WTC11 (cell line): ENCODE results near the gene GPR3. TPM values are rescaled to one million over a fixed set of nuclear protein-coding genes. Genes with fewer than 3 reads are reported as not detected.
A peak's percentile ranks its signal among the peaks of the same experiment; 100 is the strongest.

ENCODE experiments used
- ATAC-seq: fragments of 200-7000 bp; cut with Tn5 transposase; 2 replicates; pipeline ENCODE4 v1.10.0; 2021; ENCODE audit warnings: mild to moderate bottlenecking, moderate library complexity
- CTCF ChIA-PET: fragments of 300-600 bp; sonication (Branson Sonifier 250); formaldehyde crosslinking; loops from one replicate; lab custom pipeline; 2021; ENCODE audit warnings: antibody characterized with exemption; lab: Charles Lee
- POLR2A ChIA-PET: fragments of 350-600 bp; sonication (Branson Sonifier 250); formaldehyde crosslinking; loops from one replicate; lab custom pipeline; 2021; ENCODE audit warnings: antibody characterized with exemption; lab: Charles Lee
- DNase-seq: peaks from one replicate; pipeline ENCODE4 v3.0.0; 2021; ENCODE audit warnings: low spot score
- H3K27ac Mint-ChIP-seq: 2 replicates; pipeline ENCODE4 v1.8.0; 2021; ENCODE audit warnings: mixed read lengths
- H3K27me3 Mint-ChIP-seq: 2 replicates; pipeline ENCODE4 v1.8.0; 2021; ENCODE audit warnings: low read depth, mild to moderate bottlenecking, moderate library complexity, mixed read lengths
- H3K36me3 Mint-ChIP-seq: 2 replicates; pipeline ENCODE4 v1.8.0; 2021; ENCODE audit warnings: mixed read lengths
- H3K4me1 Mint-ChIP-seq: 2 replicates; pipeline ENCODE4 v1.8.0; 2022; ENCODE audit warnings: mixed read lengths
- H3K4me3 Mint-ChIP-seq: 2 replicates; pipeline ENCODE4 v1.8.0; 2021; ENCODE audit warnings: mild to moderate bottlenecking, moderate library complexity, mixed read lengths
- H3K9me3 Mint-ChIP-seq: 2 replicates; pipeline ENCODE4 v1.8.0; 2021; ENCODE audit warnings: mixed read lengths
- CBFB ChIP-seq: sonication (generic); formaldehyde crosslinking; IDR thresholded peaks from 2 replicates; pipeline ENCODE4 v1.8.1; 2022; ENCODE audit warnings: mild to moderate bottlenecking, low read depth, missing genetic modification reagents
- CREM ChIP-seq: sonication (generic); formaldehyde crosslinking; IDR thresholded peaks from 2 replicates; pipeline ENCODE4 v1.8.1; 2022; ENCODE audit warnings: mild to moderate bottlenecking, missing genetic modification reagents, moderate library complexity
- CTCF ChIP-seq: fragments of 200-600 bp; IDR thresholded peaks from 2 replicates; pipeline ENCODE4 v1.8.0; 2022; ENCODE audit warnings: antibody characterized with exemption
- ETV6 ChIP-seq: sonication (generic); formaldehyde crosslinking; IDR thresholded peaks from 2 replicates; pipeline ENCODE4 v1.8.1; 2022; ENCODE audit warnings: mild to moderate bottlenecking, missing genetic modification reagents
- FOXP1 ChIP-seq: sonication (generic); formaldehyde crosslinking; IDR thresholded peaks from 2 replicates; pipeline ENCODE4 v1.8.0; 2022; ENCODE audit warnings: missing genetic modification reagents, mild to moderate bottlenecking, moderate library complexity, borderline replicate concordance
- FOXP4 ChIP-seq: sonication (generic); formaldehyde crosslinking; IDR thresholded peaks from 2 replicates; pipeline ENCODE4 v1.8.0; 2022; ENCODE audit warnings: mild to moderate bottlenecking, missing genetic modification reagents
- IRF1 ChIP-seq: sonication (generic); formaldehyde crosslinking; IDR thresholded peaks from 2 replicates; pipeline ENCODE4 v1.8.0; 2023; ENCODE audit warnings: missing genetic modification reagents
- JAZF1 ChIP-seq: fragments of 250-450 bp; sonication (Bioruptor Pico); IDR thresholded peaks from 2 replicates; pipeline ENCODE4 v1.9.0; 2021; ENCODE audit warnings: moderate library complexity, mild to moderate bottlenecking, inconsistent platforms
- JUN ChIP-seq: sonication (generic); formaldehyde crosslinking; IDR thresholded peaks from 2 replicates; pipeline ENCODE4 v1.8.0; 2023; ENCODE audit warnings: mild to moderate bottlenecking, missing genetic modification reagents
- MLX ChIP-seq: sonication (generic); formaldehyde crosslinking; IDR thresholded peaks from 2 replicates; pipeline ENCODE4 v1.8.1; 2023; ENCODE audit warnings: mild to moderate bottlenecking, missing genetic modification reagents, moderate library complexity
- MXD4 ChIP-seq: fragments of 250-450 bp; sonication (Bioruptor Pico); IDR thresholded peaks from 2 replicates; pipeline ENCODE4 v1.8.0; 2021; ENCODE audit warnings: mild to moderate bottlenecking, moderate library complexity, borderline replicate concordance
- NFE2L1 ChIP-seq: sonication (generic); formaldehyde crosslinking; IDR thresholded peaks from 2 replicates; pipeline ENCODE4 v1.8.1; 2023; ENCODE audit warnings: missing genetic modification reagents
- NFYB ChIP-seq: sonication (generic); formaldehyde crosslinking; conservative IDR thresholded peaks from 2 replicates; pipeline ENCODE4 v1.8.0; 2022; ENCODE audit warnings: low read depth, missing genetic modification reagents
- NR1H2 ChIP-seq: sonication (generic); formaldehyde crosslinking; IDR thresholded peaks from 2 replicates; pipeline ENCODE4 v1.9.0; 2021; ENCODE audit warnings: mild to moderate bottlenecking, moderate library complexity, missing genetic modification reagents
- NR3C1 ChIP-seq: sonication (generic); formaldehyde crosslinking; conservative IDR thresholded peaks from 2 replicates; pipeline ENCODE4 v1.8.1; 2023; ENCODE audit warnings: low read depth, mild to moderate bottlenecking, missing genetic modification reagents
- PRDM15 ChIP-seq: sonication (generic); formaldehyde crosslinking; IDR thresholded peaks from 2 replicates; pipeline ENCODE4 v1.8.0; 2022; ENCODE audit warnings: missing genetic modification reagents
- RORB ChIP-seq: fragments of 250-450 bp; sonication (Bioruptor Pico); IDR thresholded peaks from 2 replicates; pipeline ENCODE4 v1.9.0; 2021; ENCODE audit warnings: mild to moderate bottlenecking
- SMAD3 ChIP-seq: sonication (generic); formaldehyde crosslinking; IDR thresholded peaks from 2 replicates; pipeline ENCODE4 v1.8.0; 2022; ENCODE audit warnings: missing genetic modification reagents, mild to moderate bottlenecking, borderline replicate concordance
- SMAD4 ChIP-seq: sonication (generic); formaldehyde crosslinking; IDR thresholded peaks from 2 replicates; pipeline ENCODE4 v1.8.0; 2022; ENCODE audit warnings: mild to moderate bottlenecking, missing genetic modification reagents
- SP1 ChIP-seq: sonication (generic); formaldehyde crosslinking; conservative IDR thresholded peaks from 2 replicates; pipeline ENCODE4 v1.8.1; 2022; ENCODE audit warnings: missing genetic modification reagents
- TEAD1 ChIP-seq: sonication (generic); formaldehyde crosslinking; IDR thresholded peaks from 2 replicates; pipeline ENCODE4 v1.8.0; 2022; ENCODE audit warnings: mild to moderate bottlenecking, missing genetic modification reagents
- ZNF317 ChIP-seq: sonication (generic); formaldehyde crosslinking; IDR thresholded peaks from 2 replicates; pipeline ENCODE4 v1.8.1; 2023; ENCODE audit warnings: low read depth, mild to moderate bottlenecking, moderate library complexity, missing genetic modification reagents, borderline replicate concordance
- ZSCAN18 ChIP-seq: fragments of 250-450 bp; sonication (Bioruptor Pico); IDR thresholded peaks from 2 replicates; pipeline ENCODE4 v2.1.2; 2022; ENCODE audit warnings: mild to moderate bottlenecking, moderate library complexity
- total RNA-seq: library from RNA; stranded (reverse); gene quantifications from 3 replicates; pipeline ENCODE4 v1.2.3, GENCODE V29; 2021

The GPR3 gene
- total RNA-seq, 1 experiment from 2014 or later = 12.4 TPM

GRCh38 chr1:27366113-27366410, 26.4 kb upstream of the GPR3 start:
- Mint-ChIP-seq H3K4me3 (peak overlapping the region; percentile 84), H3K27ac (peak overlapping the region; percentile 97; the same call in 1 of the 2 replicates), H3K36me3 (no peaks in the 10 kb centered on the region), H3K4me1 (peaks cover 25% of the 10 kb centered on the region), H3K9me3 (no peaks in the 10 kb centered on the region), H3K27me3 (peaks cover 28% of the 10 kb centered on the region)
- TF ChIP-seq CREM (CRISPR knock-in tag) (no peak), FOXP1 (CRISPR knock-in tag) (0 out of 2 replicates have a peak, but pooled peaks have one; percentile 13), FOXP4 (CRISPR knock-in tag) (peak; percentile 61; the same call in 1 of the 2 replicates)
- DNase-seq (peak; percentile 91), ATAC-seq (peak; percentile 56)
- ChIA-PET POLR2A (interaction anchor here (0.5 to 4.1 kb wide), 17 partner anchors 9 to 429 kb away, joined by 3 to 29 read pairs (median 4); partner anchors contain the start of genes CD164L2, SYTL1 and WASF2), CTCF (interaction anchor here (0.6 to 8.7 kb wide), 42 partner anchors 11 to 689 kb away, joined by 3 to 258 read pairs (median 4); partner anchors contain the start of genes CD164L2, SLC9A1, SYTL1 and TMEM222)

- peak within 1 kb of the TSS; percentile 84 for H3K4me3 Mint-ChIP-seq
- peak; percentile 83 for DNase-seq
- ChIA-PET CTCF (interaction anchor here (0.6 to 8.7 kb wide), 36 partner anchors 10 to 322 kb away, joined by 3 to 258 read pairs (median 5); partner anchors contain the start of genes CD164L2, SYTL1 and TMEM222), POLR2A (interaction anchor here (0.6 to 4.1 kb wide), 13 partner anchors 9 to 429 kb away, joined by 3 to 29 read pairs (median 4); partner anchors contain the start of genes CD164L2 and GPR3)
- peaks cover 25% of the 10 kb centered on the region for H3K4me1 Mint-ChIP-seq
- H3K27ac Mint-ChIP-seq = peak within 1 kb of the TSS; percentile 97
- H3K36me3 Mint-ChIP-seq = no peaks in the 10 kb centered on the region
- peak; percentile 70 for ATAC-seq
- H3K27me3 Mint-ChIP-seq = peaks cover 23% of the 10 kb centered on the region
- no peaks in the 10 kb centered on the region for H3K9me3 Mint-ChIP-seq
- no peak for TF ChIP-seq IRF1 (CRISPR knock-in tag)
- 0 out of 2 replicates have a peak, but pooled peaks have one; percentile 9 for TF ChIP-seq FOXP1 (CRISPR knock-in tag)
- TF ChIP-seq RORB = no peak
- no peak for TF ChIP-seq NFYB (CRISPR knock-in tag)
- TF ChIP-seq TEAD1 (CRISPR knock-in tag) = 0 out of 2 replicates have a peak, but pooled peaks have one; percentile 13
- no peak for TF ChIP-seq MLX (CRISPR knock-in tag)
- no peak for TF ChIP-seq ZSCAN18
- TF ChIP-seq NR1H2 = no peak
- TF ChIP-seq ZNF317 (CRISPR knock-in tag) = no peak
- no peak for TF ChIP-seq CTCF
- TF ChIP-seq NR3C1 (CRISPR knock-in tag) = no peak
- TF ChIP-seq SMAD3 = no peak
- peak; percentile 67; the same call in 1 of the 2 replicates for TF ChIP-seq CREM (CRISPR knock-in tag)
- 0 out of 2 replicates have a peak, but pooled peaks have one; percentile 28 for TF ChIP-seq SP1
- TF ChIP-seq JAZF1 = no peak
- TF ChIP-seq CBFB = no peak
- TF ChIP-seq MXD4 (CRISPR knock-in tag) = no peak
- peak; percentile 93 for TF ChIP-seq PRDM15 (CRISPR knock-in tag)
- no peak for TF ChIP-seq SMAD4 (CRISPR knock-in tag)
- TF ChIP-seq JUN (CRISPR knock-in tag) = no peak
- 0 out of 2 replicates have a peak, but pooled peaks have one; percentile 9 for TF ChIP-seq ETV6 (CRISPR knock-in tag)
- TF ChIP-seq NFE2L1 (CRISPR knock-in tag) = no peak
Observed at GRCh38 chr1:27366411-27367159, 25.8 kb upstream of the GPR3 start, which contains the start of gene MAP3K6. Gene MAP3K6, minus strand, starts transcription at chr1:27366961. Its CDS starts 364 bp downstream, at chr1:27366597.
